ENCODE data around the gene AKR1C4.

DNA sequence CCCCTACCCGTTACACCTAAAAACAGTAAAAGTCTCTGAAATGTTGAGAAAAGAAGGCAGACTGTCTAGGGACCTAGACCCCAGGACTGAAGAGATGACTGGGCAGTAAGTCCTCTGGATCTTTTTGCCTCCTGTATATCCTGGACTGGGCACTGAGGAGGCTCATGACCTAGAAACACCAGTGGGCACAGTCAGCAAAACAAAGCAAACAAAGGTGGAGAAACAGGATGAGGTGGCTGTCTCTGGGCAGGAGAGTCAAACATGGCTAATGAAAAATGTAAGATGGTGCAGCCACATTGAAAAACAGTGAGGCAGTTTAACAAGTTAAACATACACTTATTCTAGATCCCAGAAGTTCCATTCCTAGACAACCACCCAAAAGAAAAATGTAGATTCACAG is 45.9 kb downstream of the AKR1C4 start:
- no peak for TF ChIP-seq SIN3A (IDR thresholded peaks at IDR 0.05; ENCODE audit: borderline replicate concordance, insufficient read depth, low read depth, low read length)
- TF ChIP-seq, protein P1, sequence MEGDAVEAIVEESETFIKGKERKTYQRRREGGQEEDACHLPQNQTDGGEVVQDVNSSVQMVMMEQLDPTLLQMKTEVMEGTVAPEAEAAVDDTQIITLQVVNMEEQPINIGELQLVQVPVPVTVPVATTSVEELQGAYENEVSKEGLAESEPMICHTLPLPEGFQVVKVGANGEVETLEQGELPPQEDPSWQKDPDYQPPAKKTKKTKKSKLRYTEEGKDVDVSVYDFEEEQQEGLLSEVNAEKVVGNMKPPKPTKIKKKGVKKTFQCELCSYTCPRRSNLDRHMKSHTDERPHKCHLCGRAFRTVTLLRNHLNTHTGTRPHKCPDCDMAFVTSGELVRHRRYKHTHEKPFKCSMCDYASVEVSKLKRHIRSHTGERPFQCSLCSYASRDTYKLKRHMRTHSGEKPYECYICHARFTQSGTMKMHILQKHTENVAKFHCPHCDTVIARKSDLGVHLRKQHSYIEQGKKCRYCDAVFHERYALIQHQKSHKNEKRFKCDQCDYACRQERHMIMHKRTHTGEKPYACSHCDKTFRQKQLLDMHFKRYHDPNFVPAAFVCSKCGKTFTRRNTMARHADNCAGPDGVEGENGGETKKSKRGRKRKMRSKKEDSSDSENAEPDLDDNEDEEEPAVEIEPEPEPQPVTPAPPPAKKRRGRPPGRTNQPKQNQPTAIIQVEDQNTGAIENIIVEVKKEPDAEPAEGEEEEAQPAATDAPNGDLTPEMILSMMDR (IDR thresholded peaks at IDR 0.05) = no peak

Measured in Panc1 (cell line).